ENCODE measurements around the gene NDP.

- TF ChIP-seq EZH2 (IDR thresholded peaks at IDR 0.05; ENCODE audit: borderline replicate concordance, low read depth, low read length, severe bottlenecking) (no peak), CTCF (IDR thresholded peaks at IDR 0.05; ENCODE audit: borderline replicate concordance, extremely low read depth, low read length, poor library complexity, severe bottlenecking) (no peak)
Observed at GRCh38 chrX:43996491-43996890, 23.3 kb upstream of the NDP start.

All from DND-41 (cell line).